Upper lobe of left lung (tissue), 4 donors: Measurements from ENCODE around the gene MXD3.
"Not testable (repeated sequence)": the region's sequence is repeated elsewhere in the genome, so short reads cannot be mapped to it uniquely, and the experiment has no call there.

ENCODE experiments used
- POLR2A ChIP-seq, 4 donors: fragments of 450-650 bp; IDR thresholded peaks; one replicate each; pipeline ENCODE4 v1.5.1; 2016 to 2017; ENCODE audit warnings: antibody characterized with exemption in 4 of 4, mild to moderate bottlenecking in 2 of 4
- POLR2AphosphoS5 ChIP-seq, 2 donors: sonication (generic); formaldehyde crosslinking; IDR thresholded peaks; one replicate each; pipeline ENCODE4 v1.5.1; 2017; ENCODE audit warnings: antibody characterized with exemption in 2 of 2
- TF ChIP-seq, protein P1 (sequence below), 6 experiments: fragments of 450-650 bp in 4 of 6; fragments of 200-600 bp in 2 of 6; sonication (generic) in 2 of 6; IDR thresholded peaks; one replicate each; pipeline ENCODE4 v1.5.1; 2016 to 2019; ENCODE audit warnings: antibody characterized with exemption in 6 of 6

DNA sequence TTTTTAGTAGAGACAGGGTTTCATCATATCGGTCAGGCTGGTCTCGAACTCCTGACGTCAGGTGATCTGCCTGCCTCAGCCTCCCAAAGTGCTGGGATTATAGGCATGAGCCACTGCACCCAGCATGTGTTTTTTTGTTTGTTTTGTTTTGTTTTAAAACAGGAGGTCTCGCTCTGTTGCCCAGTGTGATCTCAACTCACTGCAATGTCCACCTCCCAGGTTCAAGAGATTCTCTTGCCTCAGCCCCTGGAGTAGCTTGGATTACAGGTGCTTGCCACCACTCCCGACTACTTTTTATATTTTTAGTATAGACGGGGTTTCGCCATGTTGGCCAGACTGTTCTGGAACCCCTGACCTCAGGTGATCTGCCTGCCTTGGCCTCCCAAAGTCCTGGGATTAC, 53.0 kb downstream of the MXD3 start:
- TF ChIP-seq POLR2A, POLR2AphosphoS5 (IDR thresholded peaks at IDR 0.05): not testable (repeated sequence)
- TF ChIP-seq, protein P1, sequence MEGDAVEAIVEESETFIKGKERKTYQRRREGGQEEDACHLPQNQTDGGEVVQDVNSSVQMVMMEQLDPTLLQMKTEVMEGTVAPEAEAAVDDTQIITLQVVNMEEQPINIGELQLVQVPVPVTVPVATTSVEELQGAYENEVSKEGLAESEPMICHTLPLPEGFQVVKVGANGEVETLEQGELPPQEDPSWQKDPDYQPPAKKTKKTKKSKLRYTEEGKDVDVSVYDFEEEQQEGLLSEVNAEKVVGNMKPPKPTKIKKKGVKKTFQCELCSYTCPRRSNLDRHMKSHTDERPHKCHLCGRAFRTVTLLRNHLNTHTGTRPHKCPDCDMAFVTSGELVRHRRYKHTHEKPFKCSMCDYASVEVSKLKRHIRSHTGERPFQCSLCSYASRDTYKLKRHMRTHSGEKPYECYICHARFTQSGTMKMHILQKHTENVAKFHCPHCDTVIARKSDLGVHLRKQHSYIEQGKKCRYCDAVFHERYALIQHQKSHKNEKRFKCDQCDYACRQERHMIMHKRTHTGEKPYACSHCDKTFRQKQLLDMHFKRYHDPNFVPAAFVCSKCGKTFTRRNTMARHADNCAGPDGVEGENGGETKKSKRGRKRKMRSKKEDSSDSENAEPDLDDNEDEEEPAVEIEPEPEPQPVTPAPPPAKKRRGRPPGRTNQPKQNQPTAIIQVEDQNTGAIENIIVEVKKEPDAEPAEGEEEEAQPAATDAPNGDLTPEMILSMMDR (IDR thresholded peaks at IDR 0.05), result not testable (repeated sequence)
